ENCODE measurements around the gene PPP1R16B. TPM values are rescaled to one million over a fixed set of nuclear protein-coding genes. Genes with fewer than 3 reads are reported as not detected.

Gene PPP1R16B
- total and polyA plus RNA-seq, 2 of the 8 experiments (the other 6 are each of a cell fraction or from before 2014, with no cell fraction given) = 2.6 to 8.9 TPM

GRCh38 chr20:38968090-38968489 is 162.6 kb downstream of the PPP1R16B start:
- Histone ChIP-seq H3K23me2 (ENCODE audit: low read depth, low read length) (no peaks in the 10 kb centered on the region), H2AFZ (ENCODE audit: low read length) (no peak overlapping the region), H2BK12ac (ENCODE audit: low read depth, low read length) (no peak overlapping the region), H2AK5ac (ENCODE audit: low read depth, low read length) (no peak overlapping the region), H3K4me2 (ENCODE audit: insufficient read depth in 1 of 2, low read depth in 2 of 2, low read length in 2 of 2) (no peak overlapping the region), H4K8ac (ENCODE audit: extremely low read depth, insufficient read depth, low read length) (no peak overlapping the region), H2BK15ac (ENCODE audit: low read length) (no peak overlapping the region), H3K14ac (ENCODE audit: insufficient read length) (no peak overlapping the region), H3K9me3 (ENCODE audit: insufficient read depth in 2 of 2, low read depth in 1 of 2, low read length in 1 of 2) (no peaks in the 10 kb centered on the region), H3K23ac (ENCODE audit: insufficient read length) (no peak overlapping the region), H3K4ac (replicated peaks; ENCODE audit: insufficient read length, low read depth, low read length) (no peak overlapping the region), H3K56ac (replicated peaks; ENCODE audit: insufficient read length, low read depth, low read length) (no peak overlapping the region), H3K79me2 (ENCODE audit: control insufficient read depth in 1 of 2, insufficient read depth in 2 of 2, low read length in 2 of 2) (peaks cover 0 to 52% of the 10 kb centered on the region in 2 experiments; a peak in 3 of 4 replicates), H3K9ac (replicated peaks in 1 of 4; ENCODE audit: extremely low read depth in 1 of 4, low read depth in 3 of 4, low read length in 3 of 4) (peak overlapping the region in 1 of 4 experiments; percentile 4; a peak in 1 of 7 replicates), H3K27ac (ENCODE audit: low read depth, low read length) (no peak overlapping the region), H3K4me1 (replicated peaks in 1 of 4; ENCODE audit: control insufficient read depth in 3 of 4, insufficient read depth in 4 of 4, low read length in 3 of 4) (0 out of 7 replicates have a peak, but pooled peaks cover 0 to under 1% (median 0%) of the 10 kb centered on the region in 4 experiments), H2BK5ac (ENCODE audit: low read depth, low read length) (no peak overlapping the region), H2BK20ac (ENCODE audit: low read length) (no peak overlapping the region), H3K4me3 (ENCODE audit: extremely low read depth in 1 of 4, insufficient read depth in 2 of 4, low read depth in 3 of 4, low read length in 4 of 4) (no peak overlapping the region), H4K91ac (replicated peaks; ENCODE audit: insufficient read length, low read length) (no peak overlapping the region), H4K20me1 (replicated peaks in 1 of 2; ENCODE audit: control insufficient read depth in 1 of 2, insufficient read depth in 2 of 2, low read length in 2 of 2) (peaks cover 2 to 9% of the 10 kb centered on the region in 2 experiments), H3K36me3 (ENCODE audit: control insufficient read depth in 2 of 4, insufficient read depth in 4 of 4, low read length in 3 of 4) (peaks cover 11 to 38% (median 18%) of the 10 kb centered on the region in 4 experiments; a peak in 7 of 8 replicates), H2BK120ac (replicated peaks; ENCODE audit: low read depth, low read length) (no peak overlapping the region), H3K18ac (ENCODE audit: extremely low read depth, low read length) (no peak overlapping the region), H3K27me3 (replicated peaks in 1 of 4; ENCODE audit: control insufficient read depth in 3 of 4, extremely low read depth in 1 of 4, insufficient read depth in 3 of 4, low read length in 3 of 4) (no peaks in the 10 kb centered on the region), H4K5ac (ENCODE audit: insufficient read length, low read depth, low read length) (no peak overlapping the region), H3K79me1 (ENCODE audit: low read depth, low read length) (no peaks in the 10 kb centered on the region; the same call in 1 of the 2 replicates)
- TF ChIP-seq CBX5 (IDR thresholded peaks at IDR 0.05; ENCODE audit: low read depth, low read length) (no peak), MAFK (IDR thresholded peaks at IDR 0.05; ENCODE audit: low read depth, low read length) (no peak), TEAD4 (IDR thresholded peaks at IDR 0.05; ENCODE audit: low read depth, low read length) (no peak)
- ChIA-PET POLR2A (ENCODE audit: partially characterized antibody) (interaction anchor here (1.1 to 1.4 kb wide), 2 partner anchors 12 to 42 kb away, joined by 3 to 4 read pairs; partner anchors contain the start of gene FAM83D), CTCF (ENCODE audit: partially characterized antibody) (interaction anchor here (0.9 to 1.3 kb wide), 2 partner anchors 12 to 19 kb away, joined by 3 to 4 read pairs; no protein-coding TSS in a partner anchor)
- WGBS, 2 experiments (ENCODE audit: extremely low coverage in 1 of 2, insufficient coverage in 1 of 2, insufficient read length in 1 of 2, insufficient replicate concordance in 2 of 2, low coverage in 1 of 2, low lambda C conversion rate in 2 of 2, missing lambda C conversion rate in 1 of 2) = 90% methylated on average over 6 of the region's 6 CpGs; no CpG with 5 or more reads in 1 of the 2 experiments
- no peak for FAIRE-seq
- DNase-seq (ENCODE audit: low read depth in 1 of 2, low spot score in 2 of 2) = no peak
